Measurements from ENCODE around the gene GALNT5. TPM values are rescaled to one million over a fixed set of nuclear protein-coding genes. Genes with fewer than 3 reads are reported as not detected.

Gene GALNT5
- total and polyA plus RNA-seq, 2 donors (not counting 3 experiments of a cell fraction or from before 2014, with no cell fraction given), result not detected

- Histone ChIP-seq H3K79me2 (ENCODE audit: control insufficient read depth, insufficient read depth, low read length) (no peaks in the 10 kb centered on the region), H3K27me3 (ENCODE audit: control insufficient read depth in 2 of 2, insufficient read depth in 2 of 2, low read length in 2 of 2) (peaks cover 0 to 5% of the 10 kb centered on the region in 2 experiments), H3K4me2 (ENCODE audit: insufficient read depth, low read length) (no peak overlapping the region), H3K9ac (replicated peaks; ENCODE audit: extremely low read depth, insufficient read depth, low read length) (no peak overlapping the region), H2AFZ (ENCODE audit: low read depth, low read length) (no peak overlapping the region), H3K4me3 (replicated peaks in 1 of 3; ENCODE audit: insufficient read depth in 1 of 3, low read depth in 1 of 3, low read length in 3 of 3) (no peak overlapping the region), H3K9me3 (replicated peaks; ENCODE audit: control insufficient read depth, insufficient read depth, low read length) (no peaks in the 10 kb centered on the region), H3K9me1 (replicated peaks; ENCODE audit: control insufficient read depth, extremely low read depth, insufficient read depth, low read length) (no peaks in the 10 kb centered on the region), H3K4me1 (ENCODE audit: control insufficient read depth, extremely low read depth, insufficient read depth, low read length) (no peaks in the 10 kb centered on the region), H4K20me1 (replicated peaks; ENCODE audit: control insufficient read depth, extremely low read depth, insufficient read depth, low read length) (no peaks in the 10 kb centered on the region), H3K27ac (ENCODE audit: insufficient read depth, low read depth, low read length) (no peak overlapping the region), H3K36me3 (ENCODE audit: control insufficient read depth in 2 of 2, extremely low read depth in 1 of 2, insufficient read depth in 2 of 2, low read length in 2 of 2) (no peaks in the 10 kb centered on the region)
- TF ChIP-seq JUN (IDR thresholded peaks at IDR 0.05; ENCODE audit: borderline replicate concordance, insufficient read depth, insufficient read length, low read depth), result no peak
- no peak for TF ChIP-seq FOS (IDR thresholded peaks at IDR 0.05; ENCODE audit: borderline replicate concordance, insufficient read depth, low read length)
- TF ChIP-seq, protein P1, sequence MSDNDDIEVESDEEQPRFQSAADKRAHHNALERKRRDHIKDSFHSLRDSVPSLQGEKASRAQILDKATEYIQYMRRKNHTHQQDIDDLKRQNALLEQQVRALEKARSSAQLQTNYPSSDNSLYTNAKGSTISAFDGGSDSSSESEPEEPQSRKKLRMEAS (IDR thresholded peaks at IDR 0.05; ENCODE audit: insufficient read depth, insufficient read length), result no peak
- TF ChIP-seq, protein P2, sequence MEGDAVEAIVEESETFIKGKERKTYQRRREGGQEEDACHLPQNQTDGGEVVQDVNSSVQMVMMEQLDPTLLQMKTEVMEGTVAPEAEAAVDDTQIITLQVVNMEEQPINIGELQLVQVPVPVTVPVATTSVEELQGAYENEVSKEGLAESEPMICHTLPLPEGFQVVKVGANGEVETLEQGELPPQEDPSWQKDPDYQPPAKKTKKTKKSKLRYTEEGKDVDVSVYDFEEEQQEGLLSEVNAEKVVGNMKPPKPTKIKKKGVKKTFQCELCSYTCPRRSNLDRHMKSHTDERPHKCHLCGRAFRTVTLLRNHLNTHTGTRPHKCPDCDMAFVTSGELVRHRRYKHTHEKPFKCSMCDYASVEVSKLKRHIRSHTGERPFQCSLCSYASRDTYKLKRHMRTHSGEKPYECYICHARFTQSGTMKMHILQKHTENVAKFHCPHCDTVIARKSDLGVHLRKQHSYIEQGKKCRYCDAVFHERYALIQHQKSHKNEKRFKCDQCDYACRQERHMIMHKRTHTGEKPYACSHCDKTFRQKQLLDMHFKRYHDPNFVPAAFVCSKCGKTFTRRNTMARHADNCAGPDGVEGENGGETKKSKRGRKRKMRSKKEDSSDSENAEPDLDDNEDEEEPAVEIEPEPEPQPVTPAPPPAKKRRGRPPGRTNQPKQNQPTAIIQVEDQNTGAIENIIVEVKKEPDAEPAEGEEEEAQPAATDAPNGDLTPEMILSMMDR (IDR thresholded peaks at IDR 0.05; ENCODE audit: extremely low read depth in 1 of 2, insufficient read depth in 1 of 2, low read depth in 1 of 2, low read length in 2 of 2), result no peak
- DNase-seq (ENCODE audit: low read depth, low spot score) (no peak), FAIRE-seq (no peak)
- dilution Hi-C loops (cut with MboI; ENCODE audit: extremely low pct_ligation_motif_present, low sequenced_read_pairs) (no loop called here), intact Hi-C loops (cut with micrococcal nuclease) (no loop called here)
- ChIA-PET POLR2A (no interaction called here), CTCF (interaction anchor here (1.7 to 2.2 kb wide), 2 partner anchors 10 to 25 kb away, joined by 12 to 21 read pairs; no protein-coding TSS in a partner anchor)
- no TSS peak for BruUV-seq (replicated peaks)
Observed at GRCh38 chr2:157311706-157312105, 54.2 kb downstream of the GALNT5 start.

- FAIRE-seq (no peak), DNase-seq (ENCODE audit: low read depth, low spot score) (no peak)
- Histone ChIP-seq H3K27ac (ENCODE audit: insufficient read depth, low read depth, low read length) (no peak overlapping the region), H3K27me3 (ENCODE audit: control insufficient read depth in 2 of 2, insufficient read depth in 2 of 2, low read length in 2 of 2) (peaks cover 0 to 5% of the 10 kb centered on the region in 2 experiments), H2AFZ (ENCODE audit: low read depth, low read length) (no peak overlapping the region), H3K4me3 (replicated peaks in 1 of 3; ENCODE audit: insufficient read depth in 1 of 3, low read depth in 1 of 3, low read length in 3 of 3) (no peak overlapping the region), H3K4me2 (ENCODE audit: insufficient read depth, low read length) (no peak overlapping the region), H4K20me1 (replicated peaks; ENCODE audit: control insufficient read depth, extremely low read depth, insufficient read depth, low read length) (no peaks in the 10 kb centered on the region), H3K79me2 (ENCODE audit: control insufficient read depth, insufficient read depth, low read length) (no peaks in the 10 kb centered on the region), H3K9me1 (replicated peaks; ENCODE audit: control insufficient read depth, extremely low read depth, insufficient read depth, low read length) (no peaks in the 10 kb centered on the region), H3K9ac (replicated peaks; ENCODE audit: extremely low read depth, insufficient read depth, low read length) (no peak overlapping the region), H3K9me3 (replicated peaks; ENCODE audit: control insufficient read depth, insufficient read depth, low read length) (no peaks in the 10 kb centered on the region), H3K4me1 (ENCODE audit: control insufficient read depth, extremely low read depth, insufficient read depth, low read length) (no peaks in the 10 kb centered on the region), H3K36me3 (ENCODE audit: control insufficient read depth in 2 of 2, extremely low read depth in 1 of 2, insufficient read depth in 2 of 2, low read length in 2 of 2) (no peaks in the 10 kb centered on the region)
- no peak for TF ChIP-seq MYC (IDR thresholded peaks at IDR 0.05; ENCODE audit: low read depth, low read length)
- TF ChIP-seq EZH2 (IDR thresholded peaks at IDR 0.05; ENCODE audit: borderline replicate concordance, low read depth, low read length, severe bottlenecking), result no peak
- TF ChIP-seq, protein P2 (IDR thresholded peaks at IDR 0.05; ENCODE audit: extremely low read depth in 1 of 2, insufficient read depth in 1 of 2, low read depth in 1 of 2, low read length in 2 of 2), result no peak
- TF ChIP-seq POLR2AphosphoS5 (IDR thresholded peaks at IDR 0.05; ENCODE audit: insufficient read depth, low read depth, low read length), result no peak
- TF ChIP-seq, protein P1 (IDR thresholded peaks at IDR 0.05; ENCODE audit: insufficient read depth, insufficient read length), result no peak
- no peak for TF ChIP-seq JUN (IDR thresholded peaks at IDR 0.05; ENCODE audit: borderline replicate concordance, insufficient read depth, insufficient read length, low read depth)
- no peak for TF ChIP-seq FOS (IDR thresholded peaks at IDR 0.05; ENCODE audit: borderline replicate concordance, insufficient read depth, low read length)
- no peak for TF ChIP-seq POLR2A (IDR thresholded peaks at IDR 0.05; ENCODE audit: low read depth, low read length)
- TF ChIP-seq GATA2 (IDR thresholded peaks at IDR 0.05; ENCODE audit: insufficient read depth, insufficient read length, low read depth, low read length), result no peak
- POLR2A ChIA-PET, result no interaction called here
- intact Hi-C loops (cut with micrococcal nuclease), result no loop called here
- CTCF ChIA-PET, result interaction anchor here (0.9 to 1.7 kb wide), 2 partner anchors 13 to 23 kb away, joined by 4 to 5 read pairs; no protein-coding TSS in a partner anchor
- BruUV-seq (replicated peaks), result no TSS peak
- dilution Hi-C loops (cut with MboI; ENCODE audit: extremely low pct_ligation_motif_present, low sequenced_read_pairs), result no loop called here
Observed at GRCh38 chr2:157312866-157313486, 55.5 kb downstream of the GALNT5 start.
